DND-41 (cell line): ENCODE measurements around the gene SLC38A10.

Experiments used
- CTCF ChIP-seq: IDR thresholded peaks from 2 replicates; pipeline ENCODE4 v1.5.1; 2012; ENCODE audit warnings: borderline replicate concordance, low read length, moderate library complexity, mild to moderate bottlenecking; ENCODE audit not compliant: poor library complexity, severe bottlenecking; ENCODE audit errors: extremely low read depth
- EZH2 ChIP-seq: IDR thresholded peaks from 3 replicates; pipeline ENCODE4 v1.6.1; 2012; ENCODE audit warnings: borderline replicate concordance, low read depth, mild to moderate bottlenecking, moderate library complexity, low read length, inconsistent platforms; ENCODE audit not compliant: severe bottlenecking

GRCh38 chr17:81336930-81337325, 41.8 kb upstream of the SLC38A10 start:
- TF ChIP-seq CTCF = no peak
- TF ChIP-seq EZH2 = no peak
